H1 (cell line): ENCODE measurements around the gene ARL3. TPM values are rescaled to one million over a fixed set of nuclear protein-coding genes. Genes with fewer than 3 reads are reported as not detected.

Experiments used
- CREB1 ChIP-seq: IDR thresholded peaks from 2 replicates; pipeline ENCODE4 v1.6.1; 2012; ENCODE audit warnings: inconsistent platforms
- EGR1 ChIP-seq: IDR thresholded peaks from 2 replicates; pipeline ENCODE4 v1.6.1; 2011; ENCODE audit warnings: low read depth, low read length, borderline replicate concordance
- POLR2A ChIP-seq, 2 experiments: IDR thresholded peaks; 1 replicate in 1 of 2; 2 replicates in 1 of 2; pipeline ENCODE4 v1.6.1; 2011; ENCODE audit warnings: low read depth in 2 of 2, low read length in 2 of 2, mild to moderate bottlenecking in 2 of 2; ENCODE audit errors: control extremely low read depth in 1 of 2
- RBBP5 ChIP-seq: IDR thresholded peaks from 2 replicates; pipeline ENCODE4 v1.7.1; 2012; ENCODE audit warnings: low read depth, mild to moderate bottlenecking, inconsistent platforms, low read length, moderate library complexity, borderline replicate concordance
- RNF2 ChIP-seq: fragments of 200-900, 300-1000 bp; sonication (generic); IDR thresholded peaks from 2 replicates; pipeline ENCODE4 v1.7.1; 2016; ENCODE audit warnings: borderline replicate concordance, low read depth, mild to moderate bottlenecking, antibody characterized with exemption, low read length; ENCODE audit not compliant: poor library complexity, severe bottlenecking; ENCODE audit errors: missing control alignments
- SAP30 ChIP-seq: fragments of 300-600 bp; sonication (generic); IDR thresholded peaks from 2 replicates; pipeline ENCODE4 v1.7.1; 2012; ENCODE audit warnings: low read length, moderate library complexity, mild to moderate bottlenecking, inconsistent platforms; ENCODE audit not compliant: insufficient read depth, insufficient replicate concordance
- SIX5 ChIP-seq: IDR thresholded peaks from 2 replicates; pipeline ENCODE4 v1.6.1; 2011; ENCODE audit warnings: mild to moderate bottlenecking, low read depth, low read length
- SP2 ChIP-seq: IDR thresholded peaks from 2 replicates; pipeline ENCODE4 v1.6.1; 2012; ENCODE audit warnings: mild to moderate bottlenecking, low read length, inconsistent platforms
- SP4 ChIP-seq: IDR thresholded peaks from 2 replicates; pipeline ENCODE4 v1.6.1; 2012; ENCODE audit warnings: low read length, inconsistent platforms
- TEAD4 ChIP-seq: IDR thresholded peaks from 2 replicates; pipeline ENCODE4 v1.6.1; 2012; ENCODE audit warnings: low read depth, low read length, inconsistent platforms, mixed read lengths
- YY1 ChIP-seq: IDR thresholded peaks from 2 replicates; pipeline ENCODE4 v1.6.1; 2011; ENCODE audit warnings: low read depth, mild to moderate bottlenecking, low read length
- polyA plus RNA-seq, 7 experiments: library from polyadenylated mRNA; depleted of rRNA in 3 of 7; stranded (reverse) in 5 of 7; unstranded in 2 of 7; fragments of >200 nt in 5 of 7; fragments of 200-250 nt in 2 of 7; gene quantifications; 1 replicate in 5 of 7; 2 replicates in 1 of 7; 4 replicates in 1 of 7; pipeline versions ENCODE4 v1.2.1 to v1.2.3, GENCODE V29; 2011 to 2013; ENCODE audit warnings: missing spikeins in 2 of 7, mixed read lengths in 2 of 7
- total RNA-seq: library from RNA; stranded (reverse); fragmentation: NEBNext Ultra II Directional; extraction: Animal tissue kit (Norgen Biotek cat#: 25700); gene quantifications from 2 replicates; pipeline ENCODE4 v1.2.1, GENCODE V29; 2021
- TF ChIP-seq, protein P1 (sequence below): IDR thresholded peaks from 2 replicates; pipeline ENCODE4 v1.6.1; 2012; ENCODE audit warnings: low read length, inconsistent platforms

ARL3 gene
- total and polyA plus RNA-seq, 2 of the 8 experiments (the other 6 are each of a cell fraction or from before 2014, with no cell fraction given) = 8.8 to 16.2 TPM

- TF ChIP-seq, protein P1, sequence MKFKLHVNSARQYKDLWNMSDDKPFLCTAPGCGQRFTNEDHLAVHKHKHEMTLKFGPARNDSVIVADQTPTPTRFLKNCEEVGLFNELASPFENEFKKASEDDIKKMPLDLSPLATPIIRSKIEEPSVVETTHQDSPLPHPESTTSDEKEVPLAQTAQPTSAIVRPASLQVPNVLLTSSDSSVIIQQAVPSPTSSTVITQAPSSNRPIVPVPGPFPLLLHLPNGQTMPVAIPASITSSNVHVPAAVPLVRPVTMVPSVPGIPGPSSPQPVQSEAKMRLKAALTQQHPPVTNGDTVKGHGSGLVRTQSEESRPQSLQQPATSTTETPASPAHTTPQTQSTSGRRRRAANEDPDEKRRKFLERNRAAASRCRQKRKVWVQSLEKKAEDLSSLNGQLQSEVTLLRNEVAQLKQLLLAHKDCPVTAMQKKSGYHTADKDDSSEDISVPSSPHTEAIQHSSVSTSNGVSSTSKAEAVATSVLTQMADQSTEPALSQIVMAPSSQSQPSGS = no peak
- TF ChIP-seq RNF2 (no peak), CREB1 (no peak), SIX5 (no peak), RBBP5 (0 out of 2 replicates have a peak, but pooled peaks have one; percentile 17), SP2 (no peak), SAP30 (peak; percentile 91), TEAD4 (no peak), SP4 (no peak), EGR1 (no peak), POLR2A (IDR thresholded peaks at IDR 0.05; ENCODE audit: control extremely low read depth in 1 of 2, low read depth in 2 of 2, low read length in 2 of 2) (no peak), YY1 (peak; percentile 70)
- TF ChIP-seq, all 59 proteins: peak for 3
Measured at GRCh38 chr10:102645388-102645740, 68.8 kb downstream of the ARL3 start (continued).
